ENCODE measurements around the gene NACC2.
A peak's percentile ranks its signal among the peaks of the same experiment; 100 is the strongest.

NACC2 gene

GRCh38 chr9:136096505-136097001 is 1.5 kb upstream of the NACC2 start:
- DNase-seq (ENCODE audit: low read depth) = no peak
- H3K4me3 ChIP-seq (ENCODE audit: low read length) = peak overlapping the region; percentile 63; the same call in 1 of the 2 replicates
- TF ChIP-seq CTCF (conservative IDR thresholded peaks at IDR 0.05; ENCODE audit: low read length) = no peak

GRCh38 chr9:136093995-136094881 is 851 bp downstream of the NACC2 start:
- H3K4me3 ChIP-seq (ENCODE audit: low read length) = peak overlapping the region; percentile 72
- no peak; the same call in 1 of the 2 replicates for TF ChIP-seq CTCF (conservative IDR thresholded peaks at IDR 0.05; ENCODE audit: low read length)

GRCh38 chr9:136093346-136093986 is 1.6 kb downstream of the NACC2 start:
- peak; percentile 30 for DNase-seq (ENCODE audit: low read depth)
- TF ChIP-seq CTCF (conservative IDR thresholded peaks at IDR 0.05; ENCODE audit: low read length) = no peak
- H3K4me3 ChIP-seq (ENCODE audit: low read length) = peak overlapping the region; percentile 72

More at GRCh38 chr9:136093995-136094881, 851 bp downstream of the NACC2 start:
- DNase-seq (ENCODE audit: low read depth) = peak; percentile 70

- no peak for DNase-seq (ENCODE audit: low read depth)
- H3K4me3 ChIP-seq (ENCODE audit: low read length) = no peak overlapping the region; the same call in 1 of the 2 replicates
- no peak for TF ChIP-seq CTCF (conservative IDR thresholded peaks at IDR 0.05; ENCODE audit: low read length)
These were observed 2.3 kb downstream of the NACC2 start for GRCh38 chr9:136092741-136093140.

- H3K4me3 ChIP-seq (ENCODE audit: low read length) = no peak overlapping the region
- no peak for DNase-seq (ENCODE audit: low read depth)
- no peak for TF ChIP-seq CTCF (conservative IDR thresholded peaks at IDR 0.05; ENCODE audit: low read length)
These were observed 2.8 kb downstream of the NACC2 start for GRCh38 chr9:136092353-136092650.

GRCh38 chr9:136091582-136092352 is 3.3 kb downstream of the NACC2 start:
- TF ChIP-seq CTCF (conservative IDR thresholded peaks at IDR 0.05; ENCODE audit: low read length) = no peak
- peak; percentile 18 for DNase-seq (ENCODE audit: low read depth)
- H3K4me3 ChIP-seq (ENCODE audit: low read length) = no peak overlapping the region

Measured in AG10803 (cell line).